ENCODE results near the gene CARMIL1.
"Not testable (repeated sequence)": the region's sequence is repeated elsewhere in the genome, so short reads cannot be mapped to it uniquely, and the experiment has no call there.

Gene CARMIL1

GRCh38 chr6:25292384-25292783 is 13.2 kb downstream of the CARMIL1 start:
- DNase-seq (ENCODE audit: low read depth) = no peak
- no peak for TF ChIP-seq CTCF (IDR thresholded peaks at IDR 0.05; ENCODE audit: control insufficient read depth, insufficient read depth, low read depth, low read length, missing control alignments)
- no peak overlapping the region for H3K4me3 ChIP-seq (ENCODE audit: control insufficient read depth, low read depth, low read length)

- no peak for DNase-seq (ENCODE audit: low read depth)
- no peak for TF ChIP-seq CTCF (IDR thresholded peaks at IDR 0.05; ENCODE audit: control insufficient read depth, insufficient read depth, low read depth, low read length, missing control alignments)
- H3K4me3 ChIP-seq (ENCODE audit: control insufficient read depth, low read depth, low read length) = no peak overlapping the region
Measured at GRCh38 chr6:25295651-25296050, 16.5 kb downstream of the CARMIL1 start.

- no peak for TF ChIP-seq CTCF (IDR thresholded peaks at IDR 0.05; ENCODE audit: control insufficient read depth, insufficient read depth, low read depth, low read length, missing control alignments)
- no peak for DNase-seq (ENCODE audit: low read depth)
- no peak overlapping the region for H3K4me3 ChIP-seq (ENCODE audit: control insufficient read depth, low read depth, low read length)
Measured at GRCh38 chr6:25296217-25296905, 17.2 kb downstream of the CARMIL1 start.

- no peak for TF ChIP-seq CTCF (IDR thresholded peaks at IDR 0.05; ENCODE audit: control insufficient read depth, insufficient read depth, low read depth, low read length, missing control alignments)
- H3K4me3 ChIP-seq (ENCODE audit: control insufficient read depth, low read depth, low read length) = no peak overlapping the region
- no peak for DNase-seq (ENCODE audit: low read depth)
Measured at GRCh38 chr6:25297039-25297441, 17.9 kb downstream of the CARMIL1 start.

- DNase-seq (ENCODE audit: low read depth) = no peak
- H3K4me3 ChIP-seq (ENCODE audit: control insufficient read depth, low read depth, low read length) = no peak overlapping the region
- TF ChIP-seq CTCF (IDR thresholded peaks at IDR 0.05; ENCODE audit: control insufficient read depth, insufficient read depth, low read depth, low read length, missing control alignments) = no peak
Measured at GRCh38 chr6:25297823-25298522, 18.8 kb downstream of the CARMIL1 start.

- H3K4me3 ChIP-seq (ENCODE audit: control insufficient read depth, low read depth, low read length) = not testable (repeated sequence)
Measured at GRCh38 chr6:25298523-25298865, 19.3 kb downstream of the CARMIL1 start.

GRCh38 chr6:25301362-25301761 is 22.2 kb downstream of the CARMIL1 start:
- DNase-seq (ENCODE audit: low read depth) = no peak
- TF ChIP-seq CTCF (IDR thresholded peaks at IDR 0.05; ENCODE audit: control insufficient read depth, insufficient read depth, low read depth, low read length, missing control alignments) = no peak
- H3K4me3 ChIP-seq (ENCODE audit: control insufficient read depth, low read depth, low read length) = no peak overlapping the region

More at GRCh38 chr6:25298523-25298865, 19.3 kb downstream of the CARMIL1 start:
- not testable (repeated sequence) for DNase-seq (ENCODE audit: low read depth)

Data from AG09309 (cell line).